HK-2 (cell line): ENCODE results near the gene NEK8.
"Not testable (repeated sequence)": the region's sequence is repeated elsewhere in the genome, so short reads cannot be mapped to it uniquely, and the experiment has no call there.

Experiments
- DNase-seq: peaks from one replicate; pipeline ENCODE4 v3.0.0-alpha.2; 2018; ENCODE audit not compliant: unreplicated experiment

NEK8 gene

GRCh38 chr17:28710861-28711722 lies 17.5 kb upstream of the NEK8 start:
- DNase-seq, result peak; percentile 93

- no peak for DNase-seq
Measured at GRCh38 chr17:28711723-28712031, 16.9 kb upstream of the NEK8 start, which contains the start of gene PROCA1. Gene PROCA1 (minus strand): TSS chr17:28711888. CDS start chr17:28711660, 228 bp downstream.

GRCh38 chr17:28712032-28712704 lies 16.4 kb upstream of the NEK8 start:
- DNase-seq, result no peak

- DNase-seq, result no peak
Measured at GRCh38 chr17:28712705-28713415, 15.7 kb upstream of the NEK8 start.

GRCh38 chr17:28714281-28714680 lies 14.3 kb upstream of the NEK8 start:
- DNase-seq, result no peak

- no peak for DNase-seq
Measured at GRCh38 chr17:28715217-28715616, 13.4 kb upstream of the NEK8 start.

- peak; percentile 54 for DNase-seq
Measured at GRCh38 chr17:28716740-28717577, 11.6 kb upstream of the NEK8 start.

GRCh38 chr17:28717578-28718332 lies 10.8 kb upstream of the NEK8 start, which contains the start of gene RAB34:
Gene RAB34 (minus strand): TSS chr17:28717868. CDS start chr17:28717266, 602 bp downstream.
- peak; percentile 94 for DNase-seq

GRCh38 chr17:28718333-28719020 lies 10.1 kb upstream of the NEK8 start:
- no peak for DNase-seq

GRCh38 chr17:28719021-28719433 lies 9.6 kb upstream of the NEK8 start:
- no peak for DNase-seq

GRCh38 chr17:28720247-28720996 lies 8.2 kb upstream of the NEK8 start:
- DNase-seq, result no peak

GRCh38 chr17:28720997-28721329 lies 7.6 kb upstream of the NEK8 start:
- not testable (repeated sequence) for DNase-seq

- no peak for DNase-seq
Measured at GRCh38 chr17:28722417-28723158, 6.0 kb upstream of the NEK8 start.

GRCh38 chr17:28723159-28723835 lies 5.3 kb upstream of the NEK8 start:
- no peak for DNase-seq

- DNase-seq, result not testable (repeated sequence)
Measured at GRCh38 chr17:28723836-28724499, 4.6 kb upstream of the NEK8 start.

GRCh38 chr17:28724500-28725165 lies 4.0 kb upstream of the NEK8 start:
- no peak for DNase-seq

GRCh38 chr17:28725166-28725659 lies 3.4 kb upstream of the NEK8 start:
- peak; percentile 74 for DNase-seq
